GM12872 (cell line): ENCODE measurements around the gene TOMM7.

Experiments used
- TF ChIP-seq, protein P1 (sequence below): IDR thresholded peaks from 3 replicates; pipeline ENCODE4 v1.5.1; 2011; ENCODE audit warnings: low read depth, mild to moderate bottlenecking, low read length, moderate library complexity; ENCODE audit not compliant: insufficient read depth

TOMM7 gene

GRCh38 chr7:22802426-22802825, 20.2 kb downstream of the TOMM7 start:
- TF ChIP-seq, protein P1, sequence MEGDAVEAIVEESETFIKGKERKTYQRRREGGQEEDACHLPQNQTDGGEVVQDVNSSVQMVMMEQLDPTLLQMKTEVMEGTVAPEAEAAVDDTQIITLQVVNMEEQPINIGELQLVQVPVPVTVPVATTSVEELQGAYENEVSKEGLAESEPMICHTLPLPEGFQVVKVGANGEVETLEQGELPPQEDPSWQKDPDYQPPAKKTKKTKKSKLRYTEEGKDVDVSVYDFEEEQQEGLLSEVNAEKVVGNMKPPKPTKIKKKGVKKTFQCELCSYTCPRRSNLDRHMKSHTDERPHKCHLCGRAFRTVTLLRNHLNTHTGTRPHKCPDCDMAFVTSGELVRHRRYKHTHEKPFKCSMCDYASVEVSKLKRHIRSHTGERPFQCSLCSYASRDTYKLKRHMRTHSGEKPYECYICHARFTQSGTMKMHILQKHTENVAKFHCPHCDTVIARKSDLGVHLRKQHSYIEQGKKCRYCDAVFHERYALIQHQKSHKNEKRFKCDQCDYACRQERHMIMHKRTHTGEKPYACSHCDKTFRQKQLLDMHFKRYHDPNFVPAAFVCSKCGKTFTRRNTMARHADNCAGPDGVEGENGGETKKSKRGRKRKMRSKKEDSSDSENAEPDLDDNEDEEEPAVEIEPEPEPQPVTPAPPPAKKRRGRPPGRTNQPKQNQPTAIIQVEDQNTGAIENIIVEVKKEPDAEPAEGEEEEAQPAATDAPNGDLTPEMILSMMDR, result no peak

DNA sequence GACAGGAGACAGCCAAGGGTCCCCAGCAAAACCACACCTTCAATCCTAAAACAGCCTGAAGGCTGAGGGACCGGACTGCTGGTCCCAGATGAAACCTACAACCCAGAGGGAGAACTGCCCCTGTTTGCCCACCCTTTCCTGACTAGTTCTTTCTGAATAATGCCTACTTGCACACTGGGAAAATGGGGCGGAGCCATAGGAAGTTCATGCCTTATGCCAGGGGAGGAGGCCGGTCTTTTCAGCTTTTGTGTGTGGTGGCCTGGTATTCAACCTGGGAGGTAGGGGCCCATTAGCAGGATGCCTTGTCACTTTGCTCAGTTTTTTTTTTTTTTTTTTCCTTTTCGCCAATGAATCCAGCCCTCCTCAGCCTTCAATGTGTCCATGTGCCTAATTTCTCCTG, 20.7 kb downstream of the TOMM7 start:
- TF ChIP-seq, protein P1, result no peak

DNA sequence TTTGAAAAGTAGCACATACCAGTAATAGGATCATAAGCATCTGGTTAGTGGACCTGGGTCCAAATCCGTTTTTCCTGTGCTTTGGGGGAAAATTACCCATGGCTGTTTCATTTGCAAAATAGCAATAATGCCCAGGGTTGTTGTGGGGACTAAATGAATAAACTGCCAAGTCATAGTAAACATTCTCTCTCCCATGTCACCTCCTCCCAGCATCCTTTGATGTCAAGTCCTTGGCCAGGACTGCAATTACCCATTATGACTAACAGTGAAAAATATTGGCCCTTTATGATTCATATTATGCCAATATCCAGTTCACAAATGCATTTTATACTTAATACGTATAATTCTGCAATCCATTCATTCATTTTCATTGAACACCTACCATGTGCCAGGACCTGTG, 23.0 kb downstream of the TOMM7 start:
- TF ChIP-seq, protein P1, result no peak

DNA sequence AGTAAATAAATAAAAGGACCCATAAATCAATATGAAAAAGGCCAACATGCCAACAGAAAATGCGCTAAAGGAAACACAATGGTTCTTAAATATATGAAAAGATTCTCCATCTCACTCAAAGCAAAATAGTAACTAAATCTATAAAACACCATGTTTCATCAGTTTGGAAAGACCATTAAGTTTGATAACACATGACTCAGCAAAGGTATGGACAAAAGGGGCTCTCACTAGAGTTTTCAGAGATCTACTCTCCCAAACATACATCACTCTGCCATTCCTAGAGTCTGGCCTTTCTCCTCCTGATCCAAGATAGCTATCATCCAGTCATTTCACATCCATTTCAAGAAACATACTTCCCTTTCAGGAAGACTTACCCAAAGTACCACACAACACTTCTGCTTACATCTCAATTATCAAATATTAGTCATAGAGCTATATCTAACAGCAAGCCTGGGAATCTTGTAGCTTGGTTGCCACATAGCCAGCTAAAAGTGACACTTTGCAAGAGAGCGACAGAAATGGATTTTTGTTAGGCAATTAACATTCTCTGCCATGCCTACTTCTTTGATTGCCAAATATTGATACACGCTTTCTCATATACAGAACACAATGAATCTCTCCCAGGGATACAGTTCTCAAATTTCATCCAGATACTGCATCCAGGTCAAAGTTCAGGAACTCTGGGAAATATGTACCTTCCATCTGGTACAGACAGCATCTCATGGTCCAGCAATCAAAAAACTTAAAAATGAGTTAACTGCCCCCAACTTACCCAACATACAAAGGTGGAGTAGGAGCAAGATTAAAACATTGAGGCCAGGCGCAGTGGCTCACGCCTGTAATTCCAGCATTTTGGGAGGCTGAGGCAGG, 28.8 kb downstream of the TOMM7 start:
- TF ChIP-seq, protein P1, result no peak

- TF ChIP-seq, protein P1, result no peak
Observed at GRCh38 chr7:22791204-22792158, 31.2 kb downstream of the TOMM7 start.

- TF ChIP-seq, protein P1, result no peak
Observed at GRCh38 chr7:22787951-22788350, 34.7 kb downstream of the TOMM7 start.

DNA sequence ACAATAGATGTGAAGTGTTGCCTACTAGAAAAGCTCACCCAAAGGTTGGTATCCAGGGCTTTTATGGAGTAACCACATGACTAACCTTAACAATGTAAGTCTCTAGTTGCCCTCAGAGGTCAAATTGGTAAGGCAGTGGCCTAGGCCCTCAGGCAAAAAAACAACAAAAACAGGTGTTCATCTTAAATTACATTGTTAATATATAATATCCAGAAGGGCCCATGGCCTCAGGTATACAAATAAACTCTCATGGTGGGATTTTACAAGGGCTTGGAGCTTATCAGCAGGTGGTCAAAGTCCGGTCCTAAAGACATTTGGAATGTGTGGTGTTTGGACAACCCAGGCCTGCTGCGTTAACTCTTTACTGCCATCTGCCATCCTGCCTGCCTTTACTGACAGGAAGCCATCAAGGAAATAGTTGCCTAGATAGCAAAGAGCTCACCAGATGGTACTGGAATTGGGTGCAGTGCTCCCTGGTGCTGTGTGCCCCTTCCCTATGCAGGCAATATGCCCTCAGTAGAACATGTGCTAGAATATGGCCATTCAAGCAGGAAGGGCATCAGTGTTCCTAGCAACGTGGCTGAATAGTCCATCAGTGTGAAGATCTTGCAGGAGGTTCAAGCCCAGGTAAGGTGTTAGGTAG, 36.2 kb downstream of the TOMM7 start:
- TF ChIP-seq, protein P1, result no peak
